Endothelial cell of umbilical vein (primary cell): ENCODE results near the gene EVI5. TPM values are rescaled to one million over a fixed set of nuclear protein-coding genes. Genes with fewer than 3 reads are reported as not detected.

Experiments
- BruUV-seq: library from RNA; stranded (reverse); fragments of 400-500 nt; replicated peaks from 2 replicates; lab custom pipeline; 2021; lab: Mats Ljungman, UMichigan
- CTCF ChIA-PET: fragments of 300-600, 350-600 bp; sonication (Branson Sonifier 250); formaldehyde crosslinking; loops from one replicate; lab custom pipeline; 2021; ENCODE audit warnings: antibody characterized with exemption, inconsistent platforms; lab: Charles Lee
- POLR2A ChIA-PET: fragments of 300-600, 350-600 bp; sonication (Branson Sonifier 250); formaldehyde crosslinking; loops from one replicate; lab custom pipeline; 2021; ENCODE audit warnings: antibody characterized with exemption, inconsistent platforms; lab: Charles Lee
- DNase-seq: peaks from one replicate; pipeline ENCODE4 v3.0.0-alpha.2; 2011; ENCODE audit warnings: low read depth, low spot score
- FAIRE-seq: peaks from 2 replicates; lab custom pipeline; 2011; peaks lifted over from hg19 to GRCh38; lab: Jason Lieb, UNC
- H2AFZ ChIP-seq: 2 replicates; pipeline ENCODE4 v1.6.0; 2012; ENCODE audit warnings: low read depth, low read length, control low read depth, inconsistent platforms
- H3K27ac ChIP-seq: 2 replicates; pipeline ENCODE4 v1.5.1; 2011; ENCODE audit warnings: low read depth, mild to moderate bottlenecking, control low read depth, low read length, moderate library complexity; ENCODE audit not compliant: insufficient read depth
- H3K27me3 ChIP-seq, 2 experiments: 2 replicates each; pipeline versions ENCODE4 v1.6.0 to v1.6.1; 2011; ENCODE audit warnings: low read length in 2 of 2, mixed read lengths in 1 of 2; ENCODE audit not compliant: control insufficient read depth in 2 of 2, insufficient read depth in 2 of 2
- H3K36me3 ChIP-seq, 2 experiments: 2 replicates in 1 of 2; 3 replicates in 1 of 2; pipeline ENCODE4 v1.5.1; 2011; ENCODE audit warnings: low read length in 2 of 2, mild to moderate bottlenecking in 1 of 2, moderate library complexity in 1 of 2; ENCODE audit not compliant: control insufficient read depth in 2 of 2, insufficient read depth in 2 of 2; ENCODE audit errors: extremely low read depth in 1 of 2
- H3K4me1 ChIP-seq: 3 replicates; pipeline ENCODE4 v1.5.1; 2011; ENCODE audit warnings: mild to moderate bottlenecking, low read length; ENCODE audit not compliant: control insufficient read depth, insufficient read depth; ENCODE audit errors: extremely low read depth
- H3K4me2 ChIP-seq: 2 replicates; pipeline ENCODE4 v1.6.1; 2011; ENCODE audit warnings: low read length, control low read depth, mixed read lengths; ENCODE audit not compliant: insufficient read depth
- H3K4me3 ChIP-seq, 3 experiments: fragments of 200-600 bp in 1 of 3; sonication (generic), shearing (Covaris generic) in 1 of 3; replicated peaks in 1 of 3; 2 replicates each; pipeline ENCODE4 v1.5.1; 2011 to 2016; ENCODE audit warnings: control low read depth in 3 of 3, low read length in 3 of 3, mild to moderate bottlenecking in 2 of 3, inconsistent platforms in 1 of 3, low read depth in 1 of 3, moderate library complexity in 1 of 3; ENCODE audit not compliant: insufficient read depth in 1 of 3
- H3K79me2 ChIP-seq: 2 replicates; pipeline ENCODE4 v1.6.0; 2012; ENCODE audit warnings: low read length, inconsistent platforms; ENCODE audit not compliant: control insufficient read depth, insufficient read depth
- H3K9ac ChIP-seq: replicated peaks from 2 replicates; pipeline ENCODE3; 2011; ENCODE audit warnings: low read length, control low read depth; ENCODE audit not compliant: insufficient read depth; ENCODE audit errors: extremely low read depth
- H3K9me1 ChIP-seq: replicated peaks from 3 replicates; pipeline ENCODE4 v1.6.0; 2011; ENCODE audit warnings: mild to moderate bottlenecking, low read length; ENCODE audit not compliant: control insufficient read depth, insufficient read depth; ENCODE audit errors: extremely low read depth
- H3K9me3 ChIP-seq: replicated peaks from 2 replicates; pipeline ENCODE4 v1.5.1; 2012; ENCODE audit warnings: low read length, inconsistent platforms; ENCODE audit not compliant: control insufficient read depth, insufficient read depth
- H4K20me1 ChIP-seq: replicated peaks from 2 replicates; pipeline ENCODE3; 2011; ENCODE audit warnings: mild to moderate bottlenecking, low read length; ENCODE audit not compliant: control insufficient read depth, insufficient read depth; ENCODE audit errors: extremely low read depth
- GATA2 ChIP-seq: IDR thresholded peaks from 2 replicates; pipeline ENCODE4 v1.7.0; 2011; ENCODE audit warnings: low read depth, mild to moderate bottlenecking, moderate library complexity, mixed read lengths, low read length; ENCODE audit not compliant: insufficient read length, insufficient read depth
- JUN ChIP-seq: IDR thresholded peaks from 2 replicates; pipeline ENCODE4 v1.6.1; 2011; ENCODE audit warnings: borderline replicate concordance, low read depth; ENCODE audit not compliant: insufficient read length, insufficient read depth
- MYC ChIP-seq: IDR thresholded peaks from one replicate; pipeline ENCODE4 v1.6.1; 2011; ENCODE audit warnings: mild to moderate bottlenecking, low read depth, low read length
- POLR2A ChIP-seq: IDR thresholded peaks from 2 replicates; pipeline ENCODE4 v1.6.1; 2012; ENCODE audit warnings: low read depth, mild to moderate bottlenecking, control low read depth, low read length
- POLR2AphosphoS5 ChIP-seq: IDR thresholded peaks from 2 replicates; pipeline ENCODE4 v1.6.1; 2012; ENCODE audit warnings: low read depth, mild to moderate bottlenecking, control low read depth, low read length, moderate library complexity; ENCODE audit not compliant: insufficient read depth
- dilution Hi-C: fragments of 300-500 bp; cut with MboI; formaldehyde crosslinking; loops from one replicate; pipeline ENCODE4 v1.15.0; 2019; ENCODE audit warnings: low sequenced_read_pairs; ENCODE audit not compliant: extremely low pct_ligation_motif_present
- intact Hi-C: fragments of 100-400 bp; cut with micrococcal nuclease; formaldehyde crosslinking; loops from one replicate; pipeline ENCODE4 v1.10.0; 2022
- polyA plus RNA-seq, 4 experiments: library from polyadenylated mRNA; depleted of rRNA in 3 of 4; stranded (reverse) in 3 of 4; unstranded in 1 of 4; fragments of >200 nt; gene quantifications; 2 replicates each; pipeline versions ENCODE4 v1.2.1 to v1.2.3, GENCODE V29; 2011 to 2012; ENCODE audit warnings: missing spikeins in 1 of 4
- total RNA-seq: library from RNA; stranded (reverse); gene quantifications from 2 replicates; pipeline ENCODE4 v1.2.3, GENCODE V29; 2021
- TF ChIP-seq, protein P1 (sequence below), 2 donors: IDR thresholded peaks; 1 replicate in 1 of 2; 2 replicates in 1 of 2; pipeline ENCODE4 v1.5.1; 2011; ENCODE audit warnings: low read length in 2 of 2, mild to moderate bottlenecking in 2 of 2, moderate library complexity in 2 of 2, control low read depth in 1 of 2, inconsistent platforms in 1 of 2, low read depth in 1 of 2; ENCODE audit not compliant: insufficient read depth in 1 of 2; ENCODE audit errors: extremely low read depth in 1 of 2
- TF ChIP-seq, protein P2 (sequence below): IDR thresholded peaks from 2 replicates; pipeline ENCODE4 v1.6.1; 2011; ENCODE audit not compliant: insufficient read depth, insufficient read length

The EVI5 gene
- total and polyA plus RNA-seq, 2 donors (not counting 3 experiments of a cell fraction or from before 2014, with no cell fraction given) = 5.0 to 26.2 TPM

DNA sequence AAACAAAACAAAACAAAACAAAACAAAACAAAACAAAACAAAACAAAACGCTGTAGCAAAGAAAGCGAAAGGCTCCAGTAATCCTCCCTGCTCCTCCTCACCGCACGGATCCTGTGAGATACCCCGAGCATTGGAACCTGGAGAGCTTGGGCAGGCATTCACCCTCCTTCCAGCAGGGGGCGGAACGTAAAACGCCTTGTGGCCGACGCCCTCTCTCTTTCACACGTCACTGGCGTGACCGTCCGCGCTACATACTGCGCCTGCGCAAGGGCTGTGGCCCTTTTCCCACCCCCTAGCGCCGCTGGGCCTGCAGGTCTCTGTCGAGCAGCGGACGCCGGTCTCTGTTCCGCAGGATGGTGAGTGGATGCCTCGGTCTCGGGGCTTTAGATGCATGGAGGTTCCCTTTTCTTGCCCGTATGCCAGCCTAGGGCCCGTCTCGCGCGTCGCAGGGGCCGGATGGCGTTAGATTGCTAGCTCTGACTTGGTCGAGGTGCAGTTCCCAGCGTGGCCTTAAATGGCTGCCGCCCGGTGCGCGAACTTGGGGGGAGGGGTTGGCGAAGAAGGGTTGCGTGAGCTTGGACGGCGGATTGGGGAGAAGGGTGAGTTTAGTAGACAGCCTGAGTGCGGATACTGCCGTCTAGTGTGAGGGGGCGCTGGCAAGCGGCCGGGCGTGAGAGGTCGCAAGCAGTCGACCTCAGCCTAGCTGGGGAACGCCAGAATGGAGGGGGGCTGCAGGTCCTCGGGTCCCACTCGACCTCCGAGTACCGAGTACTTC, 47.0 kb upstream of the EVI5 start, which contains the start of gene RPL5:
TSS of gene RPL5 (plus strand) at position 279 of the 775 bp plus-strand sequence. CDS start at position 354, 75 bp downstream.
- Histone ChIP-seq H3K27ac (peak within 1 kb of the TSS; percentile 73), H4K20me1 (peaks cover 9% of the 10 kb centered on the region), H3K9me1 (no peaks in the 10 kb centered on the region), H2AFZ (peak within 1 kb of the TSS; percentile 83), H3K4me3 (peak within 1 kb of the TSS; percentile 85 to 97 (median 85)), H3K27me3 (no peaks in the 10 kb centered on the region), H3K9me3 (no peaks in the 10 kb centered on the region), H3K4me2 (peak within 1 kb of the TSS; percentile 97), H3K36me3 (peaks cover 3 to 25% of the 10 kb centered on the region in 2 experiments), H3K4me1 (peaks cover 26% of the 10 kb centered on the region), H3K9ac (peak within 1 kb of the TSS; percentile 90), H3K79me2 (peaks cover 51% of the 10 kb centered on the region)
- POLR2A ChIA-PET = interaction anchor here (0.6 to 1.7 kb wide), 10 partner anchors 8 to 811 kb away, joined by 3 to 8 read pairs (median 4); no protein-coding TSS in a partner anchor
- intact Hi-C loops (loop anchor here (1.0 to 2.0 kb wide), 2 partner anchors 27 to 48 kb away; no protein-coding TSS in a partner anchor), dilution Hi-C loops (no loop called here)
- DNase-seq (peak; percentile 99), FAIRE-seq (peak; percentile 95)
- TF ChIP-seq POLR2AphosphoS5 (peak; percentile 99), JUN (no peak), MYC (peak; percentile 93), POLR2A (peak; percentile 99), GATA2 (no peak)
- TF ChIP-seq, protein P1, sequence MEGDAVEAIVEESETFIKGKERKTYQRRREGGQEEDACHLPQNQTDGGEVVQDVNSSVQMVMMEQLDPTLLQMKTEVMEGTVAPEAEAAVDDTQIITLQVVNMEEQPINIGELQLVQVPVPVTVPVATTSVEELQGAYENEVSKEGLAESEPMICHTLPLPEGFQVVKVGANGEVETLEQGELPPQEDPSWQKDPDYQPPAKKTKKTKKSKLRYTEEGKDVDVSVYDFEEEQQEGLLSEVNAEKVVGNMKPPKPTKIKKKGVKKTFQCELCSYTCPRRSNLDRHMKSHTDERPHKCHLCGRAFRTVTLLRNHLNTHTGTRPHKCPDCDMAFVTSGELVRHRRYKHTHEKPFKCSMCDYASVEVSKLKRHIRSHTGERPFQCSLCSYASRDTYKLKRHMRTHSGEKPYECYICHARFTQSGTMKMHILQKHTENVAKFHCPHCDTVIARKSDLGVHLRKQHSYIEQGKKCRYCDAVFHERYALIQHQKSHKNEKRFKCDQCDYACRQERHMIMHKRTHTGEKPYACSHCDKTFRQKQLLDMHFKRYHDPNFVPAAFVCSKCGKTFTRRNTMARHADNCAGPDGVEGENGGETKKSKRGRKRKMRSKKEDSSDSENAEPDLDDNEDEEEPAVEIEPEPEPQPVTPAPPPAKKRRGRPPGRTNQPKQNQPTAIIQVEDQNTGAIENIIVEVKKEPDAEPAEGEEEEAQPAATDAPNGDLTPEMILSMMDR (IDR thresholded peaks at IDR 0.05; ENCODE audit: extremely low read depth in 1 of 2, insufficient read depth in 1 of 2, low read depth in 1 of 2, low read length in 2 of 2) = peak; percentile 97 to 98
- TF ChIP-seq, protein P2, sequence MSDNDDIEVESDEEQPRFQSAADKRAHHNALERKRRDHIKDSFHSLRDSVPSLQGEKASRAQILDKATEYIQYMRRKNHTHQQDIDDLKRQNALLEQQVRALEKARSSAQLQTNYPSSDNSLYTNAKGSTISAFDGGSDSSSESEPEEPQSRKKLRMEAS = no peak
- CTCF ChIA-PET = interaction anchor here (0.6 to 2.4 kb wide), 18 partner anchors 8 to 713 kb away, joined by 3 to 23 read pairs (median 5); partner anchors contain the start of gene EVI5
- no TSS peak for BruUV-seq
